Lower leg skin (tissue), 3 donors: ENCODE results near the gene CSGALNACT2.

ENCODE experiments used
- POLR2A ChIP-seq, 2 donors: fragments of 450-650 bp; IDR thresholded peaks; one replicate each; pipeline ENCODE4 v1.6.1; 2016 to 2017; ENCODE audit warnings: antibody characterized with exemption in 2 of 2, mild to moderate bottlenecking in 1 of 2, moderate library complexity in 1 of 2
- TF ChIP-seq, protein P1 (sequence below), 3 donors: fragments of 450-650 bp; IDR thresholded peaks; one replicate each; pipeline ENCODE4 v1.5.1; 2016; ENCODE audit warnings: antibody characterized with exemption in 3 of 3, mild to moderate bottlenecking in 3 of 3, moderate library complexity in 2 of 3

DNA sequence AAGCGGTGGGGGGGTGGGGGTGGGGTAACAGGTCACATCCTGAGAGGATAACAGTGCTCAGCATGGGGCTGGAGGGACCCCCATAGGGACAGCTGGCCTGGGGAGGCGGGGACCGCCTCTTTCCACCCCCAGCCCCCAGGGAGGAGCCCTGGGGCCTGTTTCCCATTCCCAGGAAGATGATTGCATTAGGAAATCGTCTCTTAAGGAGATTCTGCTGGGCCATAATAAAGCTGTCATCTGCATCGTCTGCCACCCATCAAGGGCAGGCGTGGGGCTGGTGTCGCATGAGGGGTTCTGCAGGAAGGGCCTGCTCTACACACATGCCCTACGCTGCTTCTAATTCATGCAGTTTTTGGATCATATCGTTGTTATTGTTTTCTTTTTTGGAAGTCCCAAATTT, 44.2 kb upstream of the CSGALNACT2 start:
- no peak for TF ChIP-seq POLR2A (IDR thresholded peaks at IDR 0.05)
- TF ChIP-seq, protein P1, sequence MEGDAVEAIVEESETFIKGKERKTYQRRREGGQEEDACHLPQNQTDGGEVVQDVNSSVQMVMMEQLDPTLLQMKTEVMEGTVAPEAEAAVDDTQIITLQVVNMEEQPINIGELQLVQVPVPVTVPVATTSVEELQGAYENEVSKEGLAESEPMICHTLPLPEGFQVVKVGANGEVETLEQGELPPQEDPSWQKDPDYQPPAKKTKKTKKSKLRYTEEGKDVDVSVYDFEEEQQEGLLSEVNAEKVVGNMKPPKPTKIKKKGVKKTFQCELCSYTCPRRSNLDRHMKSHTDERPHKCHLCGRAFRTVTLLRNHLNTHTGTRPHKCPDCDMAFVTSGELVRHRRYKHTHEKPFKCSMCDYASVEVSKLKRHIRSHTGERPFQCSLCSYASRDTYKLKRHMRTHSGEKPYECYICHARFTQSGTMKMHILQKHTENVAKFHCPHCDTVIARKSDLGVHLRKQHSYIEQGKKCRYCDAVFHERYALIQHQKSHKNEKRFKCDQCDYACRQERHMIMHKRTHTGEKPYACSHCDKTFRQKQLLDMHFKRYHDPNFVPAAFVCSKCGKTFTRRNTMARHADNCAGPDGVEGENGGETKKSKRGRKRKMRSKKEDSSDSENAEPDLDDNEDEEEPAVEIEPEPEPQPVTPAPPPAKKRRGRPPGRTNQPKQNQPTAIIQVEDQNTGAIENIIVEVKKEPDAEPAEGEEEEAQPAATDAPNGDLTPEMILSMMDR (IDR thresholded peaks at IDR 0.05), result no peak
